CD14-positive monocyte (primary cell): ENCODE measurements around the gene COQ8B. TPM values are rescaled to one million over a fixed set of nuclear protein-coding genes. Genes with fewer than 3 reads are reported as not detected.
A peak's percentile ranks its signal among the peaks of the same experiment; 100 is the strongest.
"Not testable (repeated sequence)": the region's sequence is repeated elsewhere in the genome, so short reads cannot be mapped to it uniquely, and the experiment has no call there.

ENCODE experiments used
- DNase-seq, 3 donors: peaks; one replicate each; pipeline ENCODE4 v3.0.0-alpha.2; 2011 to 2022
- H2AFZ ChIP-seq: 2 replicates; pipeline ENCODE4 v1.6.0; 2012; ENCODE audit warnings: mild to moderate bottlenecking, low read depth, low read length, inconsistent platforms; ENCODE audit not compliant: insufficient read depth, poor library complexity, severe bottlenecking
- H3K27ac ChIP-seq, 2 donors: 1 replicate in 1 of 2; 2 replicates in 1 of 2; pipeline ENCODE4 v1.5.1; 2012 to 2013; ENCODE audit warnings: low read length in 2 of 2, control low read depth in 1 of 2, inconsistent platforms in 1 of 2, low read depth in 1 of 2, mild to moderate bottlenecking in 1 of 2
- H3K27me3 ChIP-seq, 2 donors: one replicate each; pipeline versions ENCODE4 v1.6.0 to v1.6.1; 2011 to 2013; ENCODE audit warnings: low read length in 2 of 2; ENCODE audit not compliant: control insufficient read depth in 2 of 2, insufficient read depth in 2 of 2
- H3K36me3 ChIP-seq, 2 donors: replicated peaks in 1 of 2; 1 replicate in 1 of 2; 2 replicates in 1 of 2; pipeline versions ENCODE4 v1.5.1 to v1.6.1; 2012 to 2013; ENCODE audit warnings: low read length in 2 of 2, control low read depth in 1 of 2, inconsistent platforms in 1 of 2, mild to moderate bottlenecking in 1 of 2; ENCODE audit not compliant: insufficient read depth in 2 of 2, control insufficient read depth in 1 of 2
- H3K4me1 ChIP-seq, 2 donors: 1 replicate in 1 of 2; 2 replicates in 1 of 2; pipeline versions ENCODE4 v1.5.1 to v1.6.1; 2012 to 2013; ENCODE audit warnings: low read length in 2 of 2, control low read depth in 1 of 2, inconsistent platforms in 1 of 2, mild to moderate bottlenecking in 1 of 2, moderate library complexity in 1 of 2; ENCODE audit not compliant: insufficient read depth in 2 of 2, control insufficient read depth in 1 of 2
- H3K4me2 ChIP-seq: replicated peaks from 2 replicates; pipeline ENCODE3; 2012; ENCODE audit warnings: low read length, moderate library complexity, mild to moderate bottlenecking; ENCODE audit not compliant: poor library complexity, severe bottlenecking; ENCODE audit errors: extremely low read depth
- H3K4me3 ChIP-seq, 3 experiments: fragments of 200-600 bp in 1 of 3; sonication (generic) in 1 of 3; replicated peaks in 1 of 3; 1 replicate in 2 of 3; 2 replicates in 1 of 3; pipeline ENCODE4 v1.5.1; 2011 to 2013; ENCODE audit warnings: low read length in 3 of 3, mild to moderate bottlenecking in 3 of 3, control low read depth in 2 of 3, low read depth in 2 of 3, inconsistent platforms in 1 of 3, moderate library complexity in 1 of 3
- H3K79me2 ChIP-seq: 2 replicates; pipeline ENCODE4 v1.6.0; 2012; ENCODE audit warnings: mild to moderate bottlenecking, control low read depth, inconsistent platforms, low read length, moderate library complexity; ENCODE audit not compliant: insufficient read depth
- H3K9ac ChIP-seq: 2 replicates; pipeline ENCODE4 v1.6.0; 2017; ENCODE audit warnings: low read length, mild to moderate bottlenecking; ENCODE audit not compliant: insufficient read depth, poor library complexity, severe bottlenecking
- H3K9me3 ChIP-seq, 2 donors: replicated peaks in 1 of 2; 1 replicate in 1 of 2; 2 replicates in 1 of 2; pipeline versions ENCODE4 v1.5.1 to v1.6.1; 2012 to 2013; ENCODE audit warnings: low read length in 2 of 2, control low read depth in 1 of 2; ENCODE audit not compliant: control insufficient read depth in 1 of 2, insufficient read depth in 1 of 2
- H4K20me1 ChIP-seq: 2 replicates; pipeline ENCODE4 v1.6.0; 2012; ENCODE audit warnings: mild to moderate bottlenecking, low read length, control low read depth, moderate library complexity; ENCODE audit not compliant: insufficient read depth
- H3K27ac Mint-ChIP-seq, 7 donors: one replicate each; pipeline ENCODE4 v1.8.0; 2020; ENCODE audit warnings: mild to moderate bottlenecking in 7 of 7, mixed read lengths in 7 of 7, moderate library complexity in 6 of 7, inconsistent platforms in 2 of 7
- H3K27me3 Mint-ChIP-seq, 3 donors: one replicate each; pipeline ENCODE4 v1.8.0; 2021 to 2022; ENCODE audit warnings: low read depth in 3 of 3, mild to moderate bottlenecking in 3 of 3, mixed read lengths in 3 of 3, moderate library complexity in 3 of 3, inconsistent platforms in 1 of 3
- H3K36me3 Mint-ChIP-seq, 2 donors: one replicate each; pipeline ENCODE4 v1.8.0; 2020; ENCODE audit warnings: mixed read lengths in 2 of 2, inconsistent platforms in 1 of 2, mild to moderate bottlenecking in 1 of 2
- H3K4me1 Mint-ChIP-seq: one replicate; pipeline ENCODE4 v1.8.0; 2020; ENCODE audit warnings: mild to moderate bottlenecking, mixed read lengths
- H3K4me3 Mint-ChIP-seq, 2 donors: one replicate each; pipeline ENCODE4 v1.8.0; 2020; ENCODE audit warnings: mild to moderate bottlenecking in 2 of 2, mixed read lengths in 2 of 2, moderate library complexity in 1 of 2
- H3K9me3 Mint-ChIP-seq, 7 donors: one replicate each; pipeline ENCODE4 v1.8.0; 2020 to 2022; ENCODE audit warnings: mixed read lengths in 7 of 7, mild to moderate bottlenecking in 6 of 7, moderate library complexity in 6 of 7, inconsistent platforms in 2 of 7
- WGBS: methylation state at CpG from one replicate; pipeline ENCODE4 v1.1.5; 2013; ENCODE audit warnings: missing lambda C conversion rate; ENCODE audit not compliant: insufficient coverage; 5-methylcytosine and 5-hydroxymethylcytosine counted together
- intact Hi-C, 2 donors: fragments of 100-400 bp; cut with micrococcal nuclease; formaldehyde crosslinking; loops; one replicate each; pipeline versions ENCODE4 v1.15.0 to v1.15.1; 2023
- polyA plus RNA-seq, 3 donors: library from polyadenylated mRNA; depleted of rRNA in 1 of 3; unstranded in 2 of 3; stranded (reverse) in 1 of 3; fragments of 300-500 nt in 2 of 3; fragments of >200 nt in 1 of 3; fragmentation: Illumina TruSeq in 2 of 3; gene quantifications; 1 replicate in 2 of 3; 2 replicates in 1 of 3; pipeline ENCODE4 v1.2.3, GENCODE V29; 2012 to 2021
- TF ChIP-seq, protein P1 (sequence below): fragments of 200-600 bp; IDR thresholded peaks from one replicate; pipeline ENCODE4 v1.8.0; 2022; ENCODE audit warnings: antibody characterized with exemption, mild to moderate bottlenecking

Gene COQ8B
- polyA plus RNA-seq, 3 donors: 16.0 to 44.0 (median 23.4) TPM

DNA sequence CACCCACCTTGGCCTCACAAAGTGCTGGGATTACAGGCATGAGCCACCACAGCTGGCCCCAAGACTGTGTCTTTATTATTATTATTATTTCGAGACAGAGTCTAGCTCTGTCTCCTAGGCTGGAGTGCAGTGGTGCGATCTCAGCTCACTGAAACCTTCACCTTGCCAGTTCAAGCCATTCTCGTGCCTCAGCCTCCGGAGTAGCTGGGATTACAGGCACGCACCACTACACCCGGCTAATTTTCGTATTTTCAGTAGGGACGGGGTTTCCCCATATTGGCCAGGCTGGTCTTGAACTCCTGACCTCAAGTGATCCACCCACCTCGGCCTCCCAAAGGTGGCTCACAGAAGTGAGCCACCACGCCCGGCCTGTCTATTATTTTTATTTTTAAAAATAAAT lies 64.4 kb downstream of the COQ8B start:
- H3K27me3 ChIP-seq, H3K4me1 ChIP-seq, H3K9ac ChIP-seq, H3K4me3 ChIP-seq, H3K4me1 Mint-ChIP-seq, H3K27ac ChIP-seq, H3K9me3 Mint-ChIP-seq, H3K27ac Mint-ChIP-seq, intact Hi-C loops, H3K79me2 ChIP-seq, H3K4me2 ChIP-seq, H3K36me3 ChIP-seq, DNase-seq, H3K9me3 ChIP-seq, H4K20me1 ChIP-seq, H2AFZ ChIP-seq, H3K36me3 Mint-ChIP-seq, H3K27me3 Mint-ChIP-seq, H3K4me3 Mint-ChIP-seq: not testable (repeated sequence)
- WGBS: 99% methylated on average over 8 of the region's 11 CpGs

DNA sequence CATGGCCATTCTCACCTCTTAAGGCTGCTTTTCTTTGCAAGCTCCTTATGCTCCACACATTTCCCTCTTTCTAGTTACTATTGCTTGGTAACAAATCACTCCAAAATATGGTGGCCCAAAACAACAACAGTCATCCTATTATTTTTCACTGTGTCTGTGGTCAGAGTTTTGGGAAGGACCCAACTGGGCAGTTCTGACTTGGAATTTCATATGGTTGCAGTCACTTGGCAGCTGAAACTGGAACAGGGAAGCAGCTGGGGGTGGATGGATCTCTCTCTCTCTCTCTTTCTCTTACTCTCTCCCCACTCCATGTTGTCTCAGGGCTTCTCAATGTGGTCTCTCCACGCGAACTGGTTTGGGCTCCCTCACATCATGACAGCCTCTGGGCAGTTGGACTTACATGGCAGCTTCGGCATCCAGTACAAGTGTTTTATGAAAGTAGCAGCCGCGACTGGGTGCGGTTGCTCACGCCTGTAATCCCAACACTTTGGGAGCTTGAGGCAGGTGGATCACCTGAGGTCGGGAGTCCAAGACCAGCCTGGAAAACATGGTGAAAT lies 65.9 kb downstream of the COQ8B start:
- H4K20me1 ChIP-seq: no peaks in the 10 kb centered on the region
- no peak overlapping the region for H3K4me3 ChIP-seq
- no peak overlapping the region for H3K27ac ChIP-seq
- H3K4me2 ChIP-seq: no peak overlapping the region
- Mint-ChIP-seq H3K36me3 (no peaks in the 10 kb centered on the region), H3K27me3 (peaks cover 0 to 12% (median 4%) of the 10 kb centered on the region in 3 donors), H3K27ac (no peak overlapping the region), H3K4me1 (no peaks in the 10 kb centered on the region), H3K9me3 (peaks cover 0 to 2% (median 0%) of the 10 kb centered on the region in 7 donors), H3K4me3 (no peak overlapping the region)
- H3K9me3 ChIP-seq: no peaks in the 10 kb centered on the region
- WGBS: 100% methylated on average over 7 of the region's 8 CpGs
- H3K27me3 ChIP-seq: no peaks in the 10 kb centered on the region
- DNase-seq: no peak
- no peaks in the 10 kb centered on the region for H3K79me2 ChIP-seq
- H3K36me3 ChIP-seq: no peaks in the 10 kb centered on the region
- intact Hi-C loops: no loop called here
- TF ChIP-seq, protein P1, sequence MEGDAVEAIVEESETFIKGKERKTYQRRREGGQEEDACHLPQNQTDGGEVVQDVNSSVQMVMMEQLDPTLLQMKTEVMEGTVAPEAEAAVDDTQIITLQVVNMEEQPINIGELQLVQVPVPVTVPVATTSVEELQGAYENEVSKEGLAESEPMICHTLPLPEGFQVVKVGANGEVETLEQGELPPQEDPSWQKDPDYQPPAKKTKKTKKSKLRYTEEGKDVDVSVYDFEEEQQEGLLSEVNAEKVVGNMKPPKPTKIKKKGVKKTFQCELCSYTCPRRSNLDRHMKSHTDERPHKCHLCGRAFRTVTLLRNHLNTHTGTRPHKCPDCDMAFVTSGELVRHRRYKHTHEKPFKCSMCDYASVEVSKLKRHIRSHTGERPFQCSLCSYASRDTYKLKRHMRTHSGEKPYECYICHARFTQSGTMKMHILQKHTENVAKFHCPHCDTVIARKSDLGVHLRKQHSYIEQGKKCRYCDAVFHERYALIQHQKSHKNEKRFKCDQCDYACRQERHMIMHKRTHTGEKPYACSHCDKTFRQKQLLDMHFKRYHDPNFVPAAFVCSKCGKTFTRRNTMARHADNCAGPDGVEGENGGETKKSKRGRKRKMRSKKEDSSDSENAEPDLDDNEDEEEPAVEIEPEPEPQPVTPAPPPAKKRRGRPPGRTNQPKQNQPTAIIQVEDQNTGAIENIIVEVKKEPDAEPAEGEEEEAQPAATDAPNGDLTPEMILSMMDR: no peak
- no peak overlapping the region for H3K9ac ChIP-seq
- no peak overlapping the region for H2AFZ ChIP-seq
- H3K4me1 ChIP-seq: no peaks in the 10 kb centered on the region

DNA sequence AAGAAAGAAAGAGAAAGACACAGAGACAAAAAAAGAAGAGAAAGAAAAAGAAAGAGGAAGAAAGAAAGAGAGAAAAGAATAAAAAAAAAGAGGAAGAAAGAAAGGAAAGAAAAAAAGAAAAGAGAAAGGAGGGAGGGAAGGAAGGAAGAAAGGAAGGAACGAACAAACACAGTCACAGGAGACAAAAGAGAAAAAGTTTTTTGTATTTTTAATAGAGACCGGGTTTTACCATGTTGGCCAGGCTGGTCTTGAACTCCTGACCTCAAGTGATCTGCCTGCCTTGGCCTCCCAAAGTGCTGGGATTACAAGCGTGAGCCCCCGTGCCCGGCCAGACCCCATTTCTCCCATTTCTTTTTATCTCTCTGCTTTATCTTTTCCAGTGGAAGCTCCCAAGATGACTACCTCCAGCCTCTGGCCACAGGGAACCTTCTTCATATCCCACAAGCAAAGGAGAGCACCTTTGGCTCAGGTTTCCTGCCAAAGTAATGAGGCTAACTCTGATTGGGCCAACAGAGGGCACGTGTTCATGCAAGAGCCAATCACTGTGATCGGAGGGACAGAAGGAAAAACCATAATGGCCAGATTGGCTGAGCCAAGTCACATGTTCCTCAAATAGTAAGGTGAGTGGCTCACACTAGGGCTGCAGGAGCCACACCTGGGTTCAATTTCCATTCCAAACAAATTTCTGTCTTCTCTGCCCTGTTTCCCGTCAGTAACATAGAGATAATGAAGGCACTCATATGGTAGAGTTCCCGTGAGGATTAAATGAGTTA lies 66.6 kb downstream of the COQ8B start:
- 92% methylated on average over 6 of the region's 9 CpGs for WGBS
- H4K20me1 ChIP-seq, H3K27ac ChIP-seq, intact Hi-C loops, H3K9ac ChIP-seq, H3K36me3 Mint-ChIP-seq, H3K4me3 Mint-ChIP-seq, H3K4me1 Mint-ChIP-seq, H3K36me3 ChIP-seq, H3K9me3 ChIP-seq, H3K27me3 ChIP-seq, H3K4me3 ChIP-seq, H3K79me2 ChIP-seq, H2AFZ ChIP-seq, H3K4me1 ChIP-seq, DNase-seq, H3K9me3 Mint-ChIP-seq, H3K4me2 ChIP-seq: not testable (repeated sequence)
- peaks cover 2 to 12% (median 4%) of the 10 kb centered on the region in 3 donors for H3K27me3 Mint-ChIP-seq
- H3K27ac Mint-ChIP-seq: peak overlapping the region in 1 of 7 donors; percentile 6
